GM19239 (cell line): Measurements from ENCODE around the gene APC2.
"Not testable (repeated sequence)": the region's sequence is repeated elsewhere in the genome, so short reads cannot be mapped to it uniquely, and the experiment has no call there.

Experiments used
- DNase-seq: peaks from one replicate; pipeline ENCODE4 v3.0.0; 2011; ENCODE audit warnings: low spot score; ENCODE audit not compliant: insufficient read length
- FAIRE-seq: peaks from 2 replicates; lab custom pipeline; 2011; peaks lifted over from hg19 to GRCh38; lab: Jason Lieb, UNC

Gene APC2

DNA sequence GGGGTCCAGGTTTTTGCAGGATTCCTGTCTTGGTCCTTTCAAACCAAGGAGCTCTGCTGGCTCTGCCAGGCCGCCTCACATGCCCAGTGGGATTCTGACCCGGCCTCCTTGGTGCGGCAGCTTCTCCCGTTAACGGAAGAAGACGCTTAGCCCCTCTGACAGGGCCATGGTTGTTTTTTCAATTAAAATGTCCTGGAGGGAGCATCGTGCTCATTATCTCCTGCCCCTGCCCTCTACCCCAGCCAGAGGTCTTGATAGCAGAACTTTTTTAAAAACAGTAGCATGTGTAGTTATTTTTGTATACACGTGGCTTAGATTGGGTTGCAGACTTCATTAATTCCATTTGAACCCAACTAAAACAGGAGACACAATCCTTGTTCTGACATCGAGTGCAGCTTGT is 23.2 kb upstream of the APC2 start:
- no peak for DNase-seq
- FAIRE-seq = no peak

- FAIRE-seq (no peak), DNase-seq (no peak)
Observed at GRCh38 chr19:1427221-1427920, 22.6 kb upstream of the APC2 start.

DNA sequence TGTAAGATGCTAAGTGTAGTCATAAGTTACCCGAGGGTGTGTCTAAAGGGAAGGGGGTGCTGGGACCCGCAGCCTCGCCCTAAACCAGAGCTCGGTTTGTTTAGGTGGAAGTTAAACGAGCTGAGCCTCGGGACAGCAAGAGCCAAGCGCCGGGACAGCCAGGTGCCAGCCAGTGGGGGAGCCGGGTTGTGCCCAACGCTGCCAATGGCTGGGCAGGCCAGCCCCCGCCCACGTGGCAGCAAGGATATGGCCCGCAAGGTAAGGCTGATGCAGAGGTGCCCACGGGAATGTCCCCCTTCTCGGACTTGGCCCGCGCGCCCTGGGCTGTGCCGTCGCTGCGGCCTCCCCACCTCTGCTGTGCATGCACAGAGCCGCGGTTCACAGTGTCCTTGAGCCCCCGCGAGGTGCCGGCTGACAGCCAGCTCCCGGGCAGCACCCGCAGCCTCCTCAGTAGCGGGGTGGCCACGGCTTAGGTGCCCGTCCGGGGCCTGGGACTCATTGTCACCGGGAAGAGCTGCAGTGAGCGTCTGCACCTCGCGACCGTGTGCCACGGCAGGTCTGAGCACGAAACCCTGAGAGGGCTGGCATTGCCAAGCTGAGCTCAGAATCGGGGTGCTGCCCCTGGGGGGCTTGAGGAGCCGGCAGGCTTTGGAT is 21.1 kb upstream of the APC2 start:
- DNase-seq = no peak
- FAIRE-seq = no peak

DNA sequence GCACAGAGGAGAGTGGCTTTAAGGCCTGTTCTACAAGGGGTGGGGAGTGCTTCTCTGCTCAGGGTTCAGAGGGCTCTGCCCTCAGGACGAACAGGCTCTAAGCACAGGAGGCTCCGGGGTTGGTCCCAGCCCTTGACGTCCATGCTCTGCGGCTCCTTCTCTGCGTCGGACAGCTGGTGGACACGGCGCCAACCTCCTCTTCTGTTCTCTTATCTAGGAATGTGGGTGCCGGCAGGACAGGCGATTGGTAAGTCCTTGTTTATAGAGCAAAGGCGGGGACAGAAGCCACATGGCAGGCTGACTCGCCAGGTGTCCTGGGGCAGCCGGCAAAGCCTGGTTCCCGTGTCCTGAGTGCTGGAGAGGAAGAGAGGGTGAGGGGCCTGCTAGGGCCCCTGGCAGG is 20.2 kb upstream of the APC2 start:
- DNase-seq = no peak
- no peak for FAIRE-seq

GRCh38 chr19:1430246-1430645 is 19.7 kb upstream of the APC2 start:
- FAIRE-seq (no peak), DNase-seq (no peak)

GRCh38 chr19:1431759-1432506 is 18.0 kb upstream of the APC2 start:
- no peak for FAIRE-seq
- DNase-seq = no peak

DNA sequence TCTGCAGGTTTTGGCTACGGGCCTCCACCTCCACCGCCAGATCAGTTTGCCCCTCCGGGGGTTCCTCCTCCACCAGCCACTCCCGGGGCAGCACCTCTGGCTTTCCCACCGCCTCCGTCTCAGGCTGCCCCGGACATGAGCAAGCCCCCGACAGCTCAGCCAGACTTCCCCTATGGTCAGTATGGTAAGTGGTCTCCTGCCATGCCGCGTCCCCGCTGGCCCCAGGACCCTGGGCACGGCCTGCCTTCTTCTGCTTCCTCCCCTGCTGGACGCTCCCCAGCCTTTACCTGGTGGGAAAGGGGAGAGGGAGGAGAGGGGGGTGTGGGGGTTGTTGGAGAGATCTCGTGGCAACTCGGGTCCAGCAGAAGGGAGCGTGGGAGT is 17.4 kb upstream of the APC2 start:
- no peak for DNase-seq
- no peak for FAIRE-seq

DNA sequence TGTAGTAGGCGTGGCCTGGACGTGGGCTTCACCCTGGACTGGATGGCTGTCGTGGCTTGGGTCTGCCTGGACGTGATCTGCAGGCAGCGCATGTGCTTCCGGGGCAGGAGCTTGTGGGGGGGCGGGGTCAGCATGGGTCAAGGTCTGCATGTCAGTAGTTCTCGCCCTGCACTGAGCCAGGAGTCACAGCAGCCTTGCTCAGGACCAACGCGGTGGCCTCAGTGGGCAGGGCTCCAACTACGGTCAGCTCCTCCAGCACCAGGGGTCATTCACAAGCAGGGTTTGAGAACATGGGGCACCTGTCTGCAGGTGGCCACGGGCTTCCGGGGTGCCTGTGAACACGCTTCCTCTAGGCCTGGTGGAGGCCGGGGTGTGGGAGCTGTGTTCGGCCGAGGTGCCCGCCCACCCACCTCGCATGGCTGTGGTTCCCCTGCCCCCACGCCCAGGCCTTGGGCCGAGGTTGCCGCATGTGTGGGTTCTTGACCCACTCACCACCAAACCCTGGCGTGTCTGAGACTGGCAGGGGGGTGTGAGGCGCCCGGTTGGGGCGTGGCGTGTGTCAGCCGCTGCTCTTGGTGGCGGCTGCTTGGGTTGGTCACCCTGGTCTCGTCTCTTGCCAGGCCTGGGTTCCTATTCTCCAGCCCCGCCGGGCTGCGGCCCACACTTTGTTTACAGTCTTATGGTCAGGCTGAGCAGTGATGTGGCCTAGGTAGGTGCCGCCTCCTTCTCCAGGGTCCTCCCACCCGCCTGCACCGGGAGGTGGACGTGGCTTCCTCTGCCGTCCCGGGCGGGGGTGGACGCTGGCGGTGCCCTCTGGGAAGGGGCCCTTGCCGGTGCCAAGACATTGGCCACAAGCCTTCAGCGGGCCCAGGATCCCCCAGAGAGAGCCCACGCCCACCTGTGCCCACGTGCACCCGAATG is 16.5 kb upstream of the APC2 start:
- FAIRE-seq = no peak
- no peak for DNase-seq

- no peak for FAIRE-seq
- no peak for DNase-seq
Observed at GRCh38 chr19:1434040-1434366, 15.9 kb upstream of the APC2 start.

GRCh38 chr19:1434577-1435060 is 15.3 kb upstream of the APC2 start:
- FAIRE-seq (no peak), DNase-seq (no peak)

DNA sequence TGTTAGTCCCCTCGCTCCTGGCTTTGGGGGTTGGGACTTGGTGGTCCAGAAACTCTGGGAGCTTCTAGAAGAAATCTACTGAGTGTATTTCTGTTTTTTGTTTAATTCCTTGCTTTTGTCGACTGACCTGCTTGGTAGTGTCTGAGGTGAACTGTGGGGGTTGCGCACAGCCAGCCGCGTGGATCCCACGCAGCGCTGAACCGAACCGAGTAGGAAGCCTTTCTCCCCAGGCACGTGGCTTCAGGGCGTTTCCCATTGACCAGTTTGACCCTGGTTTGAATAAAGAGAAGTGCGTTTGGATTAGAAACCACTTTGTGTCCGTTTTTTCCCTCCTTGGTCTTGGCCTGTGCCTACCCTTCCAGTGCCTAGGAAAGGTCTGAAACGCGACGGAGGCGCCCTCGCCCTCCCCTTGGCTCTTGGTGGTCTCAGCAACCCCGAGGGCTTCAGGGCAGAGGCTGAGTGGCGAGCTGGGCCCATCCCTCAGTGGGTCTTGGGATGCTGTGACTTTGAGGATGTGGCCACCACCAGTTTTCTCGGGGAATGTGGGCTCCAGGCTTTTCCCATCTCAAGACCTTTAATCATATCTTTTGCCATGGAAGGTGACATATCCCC is 14.4 kb upstream of the APC2 start:
- FAIRE-seq (no peak), DNase-seq (no peak)

DNA sequence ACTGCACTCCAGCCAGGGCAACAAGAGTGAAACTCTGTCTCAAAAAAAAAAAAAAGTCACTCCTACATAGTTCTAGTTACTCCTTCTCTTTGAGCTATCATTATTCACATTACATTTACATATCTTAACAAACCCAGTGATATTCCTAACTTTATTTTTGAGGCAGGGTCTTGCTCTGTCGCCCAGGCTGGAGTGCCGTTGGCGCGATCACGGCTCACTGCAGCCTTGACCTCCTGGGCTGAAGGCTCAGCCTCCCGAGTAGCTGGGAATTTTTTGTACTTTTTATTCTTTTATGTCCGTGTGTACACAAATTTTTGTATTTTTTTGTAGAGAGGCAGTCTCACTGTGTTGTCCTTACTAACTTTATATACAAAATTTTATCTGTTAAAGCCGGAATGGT is 12.3 kb upstream of the APC2 start:
- FAIRE-seq (no peak), DNase-seq (no peak)

- DNase-seq (peak; percentile 99), FAIRE-seq (peak; percentile 97)
Observed at GRCh38 chr19:1438035-1438932, 11.6 kb upstream of the APC2 start, which contains the start of gene RPS15. Gene RPS15, plus strand, starts transcription at chr19:1438396. Its CDS starts 30 bp downstream, at chr19:1438426.

GRCh38 chr19:1438933-1439354 is 11.0 kb upstream of the APC2 start:
- no peak for FAIRE-seq
- no peak for DNase-seq

- FAIRE-seq, DNase-seq: not testable (repeated sequence)
Observed at GRCh38 chr19:1439525-1440417, 10.2 kb upstream of the APC2 start.

GRCh38 chr19:1440418-1440801 is 9.5 kb upstream of the APC2 start:
- no peak for FAIRE-seq
- no peak for DNase-seq

DNA sequence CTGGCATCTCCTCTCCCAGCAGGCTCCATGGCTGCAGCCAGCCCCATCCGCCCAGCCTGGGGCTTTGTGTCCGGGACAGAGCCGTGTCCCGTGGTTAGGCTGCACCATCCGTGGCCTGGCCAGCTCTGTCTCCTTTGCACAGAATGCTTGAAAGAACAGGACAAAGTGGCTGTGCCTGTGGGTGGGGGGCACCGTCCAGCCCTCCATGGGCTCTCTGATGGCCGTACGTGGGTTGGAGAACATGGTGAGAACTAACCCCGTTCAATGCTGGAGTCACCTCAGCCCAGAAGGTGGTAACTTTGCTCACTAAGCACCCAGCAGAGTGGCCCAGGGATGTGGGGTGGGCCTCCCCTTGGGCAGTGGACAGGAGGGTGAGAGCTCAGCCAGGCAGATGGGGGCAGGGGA is 8.9 kb upstream of the APC2 start:
- no peak for FAIRE-seq

More for the DNA sequence above, 8.9 kb upstream of the APC2 start:
- DNase-seq = no peak
